Left renal cortex interstitium (tissue), 4 donors: ENCODE data around the gene EIF4B. TPM values are rescaled to one million over a fixed set of nuclear protein-coding genes. Genes with fewer than 3 reads are reported as not detected.
A peak's percentile ranks its signal among the peaks of the same experiment; 100 is the strongest.

Experiments used
- DNase-seq, 4 donors: peaks; one replicate each; pipeline ENCODE4 v3.0.0-alpha.2; 2013; ENCODE audit warnings: low read depth in 4 of 4, low spot score in 2 of 4, missing footprints in 1 of 4
- polyA plus RNA-seq, 4 donors: library from polyadenylated mRNA; unstranded; fragments of 120-200 nt; gene quantifications; one replicate each; pipeline ENCODE4 v1.2.1, GENCODE V29; 2013; ENCODE audit not compliant: insufficient read length in 4 of 4

Gene EIF4B
- polyA plus RNA-seq, 4 donors = 463 to 558 (median 490) TPM

GRCh38 chr12:53044052-53044581, 37.9 kb downstream of the EIF4B start:
- no peak for DNase-seq

GRCh38 chr12:53044896-53045695, 38.8 kb downstream of the EIF4B start:
- no peak for DNase-seq

- DNase-seq = no peak
These were observed 39.4 kb downstream of the EIF4B start for GRCh38 chr12:53045696-53046045.

- peak in 1 of 4 donors; percentile 63 for DNase-seq
These were observed 40.5 kb downstream of the EIF4B start for GRCh38 chr12:53046655-53047220.

DNA sequence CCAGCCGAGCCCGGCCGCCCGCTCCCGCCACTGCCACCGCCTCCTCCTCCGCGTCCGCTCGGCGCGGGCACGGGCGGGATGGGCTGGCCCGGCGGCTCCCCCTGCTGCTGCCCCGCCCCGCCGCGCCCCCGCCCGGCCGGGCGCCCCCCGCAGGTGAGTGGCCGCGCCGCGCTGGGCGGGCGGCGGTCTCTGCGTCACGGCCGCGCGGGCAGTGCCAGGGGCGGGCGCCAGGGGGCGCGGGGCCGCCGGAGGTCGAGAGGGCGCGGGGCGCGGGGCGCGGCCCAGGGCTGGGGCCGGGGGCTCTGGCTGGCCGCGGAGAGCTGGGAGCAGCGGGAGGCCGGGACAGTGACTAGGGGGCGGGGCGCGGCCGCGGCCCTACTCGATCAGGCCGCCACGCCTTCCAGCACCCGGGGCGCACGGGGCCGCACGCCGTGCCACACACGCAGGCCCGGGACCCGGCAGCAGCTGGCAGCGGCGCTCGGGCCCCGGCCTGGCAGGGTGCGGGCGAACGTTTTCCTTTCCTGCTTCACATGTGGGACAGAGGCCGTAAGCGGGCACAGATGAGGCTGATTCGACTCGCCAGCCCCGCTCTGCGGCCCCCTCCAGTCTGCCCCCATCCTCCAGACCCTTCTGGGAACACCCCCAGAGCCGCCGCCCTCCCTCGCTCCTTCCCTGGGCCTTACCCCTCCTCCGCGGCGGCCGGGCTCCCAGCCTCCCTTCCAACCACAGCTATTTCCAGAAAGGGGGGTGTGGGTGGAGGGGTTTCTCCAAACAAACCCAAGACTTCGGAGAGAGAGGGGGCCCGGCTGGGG, 41.2 kb downstream of the EIF4B start:
- DNase-seq = peak in 1 of 4 donors; percentile 78

- no peak for DNase-seq
These were observed 42.0 kb downstream of the EIF4B start for GRCh38 chr12:53048033-53048779.

GRCh38 chr12:53048780-53049401, 42.6 kb downstream of the EIF4B start:
- DNase-seq = peak in 1 of 4 donors; percentile 75

DNA sequence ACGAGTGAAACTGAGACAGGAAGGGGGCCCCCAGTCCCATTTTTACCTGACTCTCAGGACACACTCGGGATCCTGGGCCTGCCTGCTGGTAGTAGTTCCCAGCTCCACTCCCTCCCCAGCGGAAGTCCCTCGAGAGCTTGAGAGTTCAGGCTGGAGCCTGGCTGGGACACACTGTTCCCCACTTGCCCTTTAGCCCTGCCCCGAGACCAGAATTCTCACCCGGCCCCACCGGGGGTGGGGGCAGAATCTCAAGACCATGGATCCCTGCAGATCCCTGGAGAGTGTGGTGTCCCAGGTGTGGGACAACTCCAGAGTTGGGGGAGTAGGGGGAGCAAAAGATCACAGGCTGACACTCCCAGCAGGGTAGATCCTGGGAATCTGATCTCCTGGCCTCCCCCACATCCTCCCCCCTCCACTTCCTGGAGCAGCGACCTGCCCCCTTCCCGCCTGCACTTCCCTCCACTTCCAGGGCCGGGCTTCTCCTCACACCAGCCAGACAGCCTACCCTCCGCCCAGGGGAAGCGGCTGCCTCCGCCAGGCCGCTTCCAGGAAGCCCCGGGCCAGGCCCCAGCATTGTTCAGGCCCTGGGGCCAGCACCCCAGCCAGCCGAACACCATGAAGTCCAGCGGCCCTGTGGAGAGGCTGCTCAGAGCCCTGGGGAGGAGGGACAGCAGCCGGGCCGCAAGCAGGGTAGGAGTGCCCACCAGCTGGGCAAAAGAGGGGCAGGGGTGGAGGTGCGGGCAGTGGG, 43.5 kb downstream of the EIF4B start, which contains the start of gene TNS2:
Gene TNS2 (plus strand): TSS at position 495 of the 748 bp plus-strand sequence. CDS start 121 bp downstream, at position 616.
- DNase-seq = no peak

DNA sequence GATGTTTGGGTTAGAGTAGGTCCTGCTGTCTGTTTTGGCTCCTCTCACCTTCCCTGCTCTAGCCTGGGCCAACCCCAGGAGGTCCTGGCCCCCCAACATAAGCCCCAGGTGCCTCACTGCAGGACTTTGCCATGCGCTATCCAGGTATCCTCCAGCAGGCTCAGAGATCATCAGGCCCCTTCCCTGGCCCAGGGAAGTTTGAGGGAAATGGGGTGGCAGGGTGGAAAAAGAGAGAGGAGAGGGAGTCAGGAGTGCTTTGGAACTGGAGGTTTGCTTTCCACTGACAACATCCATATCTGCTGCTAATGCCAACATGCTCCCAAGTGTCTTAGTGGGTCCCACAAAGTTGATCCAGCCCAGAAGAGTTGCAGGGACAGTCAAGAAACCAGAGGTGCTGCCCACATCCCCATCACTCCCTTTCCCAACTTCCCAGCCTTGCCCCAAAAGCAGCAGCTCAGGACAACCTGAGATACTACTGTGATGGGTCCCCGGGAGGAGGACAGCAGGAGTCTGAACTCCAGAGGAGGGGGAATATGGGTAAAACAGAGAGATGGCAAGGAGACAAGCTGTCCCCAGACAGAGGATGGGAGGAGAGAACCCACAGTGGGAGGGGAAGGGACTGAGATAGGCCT, 44.3 kb downstream of the EIF4B start:
- DNase-seq = no peak

DNA sequence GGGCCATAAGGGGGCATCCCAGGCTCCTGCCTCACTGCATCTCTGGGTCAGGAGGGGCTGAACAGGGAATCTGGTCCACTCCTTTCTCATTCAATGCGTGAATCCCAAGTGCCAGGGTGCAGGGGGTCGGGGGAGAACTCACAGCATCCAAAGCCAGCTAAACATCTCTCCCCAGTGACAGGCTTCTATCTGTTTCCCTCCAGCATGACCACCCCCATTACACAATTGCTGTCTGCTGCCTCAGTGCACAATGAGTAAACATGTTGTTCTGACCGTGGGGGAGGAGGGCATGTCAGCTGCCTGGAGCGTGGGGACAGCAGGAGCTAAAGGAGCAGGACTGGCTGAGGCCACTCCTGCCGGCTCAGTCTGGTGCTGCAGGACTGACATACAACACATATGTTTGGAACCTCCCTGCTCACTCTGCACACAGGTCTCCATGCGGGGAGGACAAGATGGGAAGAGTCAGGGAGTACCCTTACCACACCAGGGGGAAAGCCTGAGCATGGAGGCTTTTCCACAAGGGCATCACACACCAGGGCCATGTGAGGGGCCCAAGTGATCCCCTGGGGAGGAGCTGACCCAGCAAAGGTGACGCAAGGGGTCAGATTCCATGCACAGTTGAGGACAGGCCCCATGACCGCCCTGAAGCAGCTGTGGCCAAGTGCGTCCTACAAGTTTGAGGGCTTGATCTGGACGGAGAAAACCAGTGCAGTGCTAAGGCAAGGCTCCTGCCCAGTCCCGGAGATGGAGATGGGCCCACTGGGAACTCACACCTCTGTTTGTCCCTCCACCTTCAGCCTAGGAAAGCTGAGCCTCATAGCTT, 45.0 kb downstream of the EIF4B start:
- no peak for DNase-seq

DNA sequence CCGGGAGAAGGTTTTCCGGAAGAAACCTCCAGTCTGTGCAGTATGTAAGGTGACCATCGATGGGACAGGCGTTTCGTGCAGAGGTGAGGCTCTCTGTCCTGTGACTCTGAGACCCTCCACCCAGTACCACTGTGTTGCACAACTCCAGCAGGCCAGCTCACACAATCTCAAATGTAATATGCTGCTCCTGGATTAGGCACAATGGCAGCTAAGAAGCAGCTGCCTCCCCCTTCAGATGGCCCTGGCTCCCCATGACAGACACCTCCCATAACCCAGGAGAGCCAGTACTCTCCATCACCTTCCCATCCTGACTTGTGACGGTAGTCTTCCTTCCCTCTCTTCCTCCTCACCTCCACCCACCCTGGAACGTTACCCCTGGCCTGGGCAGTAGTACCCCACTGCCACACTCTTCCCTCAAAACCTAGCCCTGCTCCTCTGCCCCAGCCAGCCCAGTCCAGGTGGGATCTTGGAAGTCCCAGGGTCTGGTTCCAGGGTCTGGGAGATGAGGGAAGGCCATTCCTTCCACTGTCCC, 45.7 kb downstream of the EIF4B start:
- DNase-seq = no peak

DNA sequence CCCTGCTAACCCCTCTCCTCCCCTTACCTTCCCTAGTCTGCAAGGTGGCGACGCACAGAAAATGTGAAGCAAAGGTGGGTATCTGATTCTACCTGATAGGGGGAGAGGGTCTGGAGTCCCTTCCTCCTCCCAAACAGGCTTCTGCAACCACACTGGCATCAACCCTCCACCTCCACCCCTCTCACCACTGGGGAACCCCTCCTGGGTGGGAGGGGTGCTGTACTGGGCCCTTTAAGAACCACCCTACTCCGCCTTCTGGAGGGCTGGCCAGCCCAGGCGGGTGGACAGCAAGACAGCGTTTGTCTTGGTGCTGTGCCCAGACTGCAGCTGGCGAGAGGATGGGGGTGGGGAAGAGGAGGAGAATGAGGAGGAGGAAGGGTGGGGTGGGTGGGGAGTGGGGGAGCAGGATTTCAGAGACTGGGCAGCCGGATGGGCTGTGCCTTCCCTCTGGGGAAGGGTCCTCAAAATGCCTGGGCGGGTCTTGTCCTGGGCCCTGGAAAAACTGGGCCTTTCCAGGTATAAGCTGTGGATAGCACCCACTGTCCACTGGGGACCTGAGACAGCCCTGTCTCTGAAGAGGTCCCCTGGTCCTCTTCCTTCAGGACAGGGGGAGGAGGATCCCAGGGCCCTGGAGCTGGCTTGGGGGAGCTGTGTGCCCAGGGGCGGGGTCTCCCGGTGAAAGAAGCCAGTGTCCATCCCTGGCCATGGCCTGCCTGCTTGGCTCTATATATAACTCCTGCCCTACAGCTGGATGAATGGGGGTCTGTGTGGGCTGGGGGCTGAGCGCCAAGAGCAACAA, 46.4 kb downstream of the EIF4B start:
- peak in 1 of 4 donors; percentile 71 for DNase-seq

- no peak for DNase-seq
These were observed 47.2 kb downstream of the EIF4B start for GRCh38 chr12:53053218-53054111.

GRCh38 chr12:53054112-53054878, 48.0 kb downstream of the EIF4B start:
- peak in 2 of 4 donors; percentile 90 to 93 for DNase-seq
